Liver (tissue), 9 donors: ENCODE data around the gene NCDN. TPM values are rescaled to one million over a fixed set of nuclear protein-coding genes. Genes with fewer than 3 reads are reported as not detected.

Source experiments
- DNase-seq: peaks from one replicate; pipeline ENCODE4 v3.0.0-alpha.2; 2017; ENCODE audit warnings: low spot score
- H3K27ac ChIP-seq, 2 donors: one replicate each; pipeline ENCODE4 v1.7.0; 2013; ENCODE audit warnings: inconsistent platforms in 2 of 2, low read length in 2 of 2, control low read depth in 1 of 2, low read depth in 1 of 2, mild to moderate bottlenecking in 1 of 2
- H3K27me3 ChIP-seq, 4 donors: one replicate each; pipeline versions ENCODE4 v1.6.1 to v1.7.0; 2013; ENCODE audit warnings: low read length in 3 of 4, inconsistent platforms in 1 of 4, mild to moderate bottlenecking in 1 of 4, moderate library complexity in 1 of 4; ENCODE audit not compliant: control insufficient read depth in 4 of 4, insufficient read depth in 4 of 4
- H3K36me3 ChIP-seq, 4 donors: one replicate each; pipeline versions ENCODE4 v1.6.1 to v1.7.0; 2013; ENCODE audit warnings: low read length in 3 of 4, mild to moderate bottlenecking in 3 of 4, low read depth in 1 of 4, moderate library complexity in 1 of 4; ENCODE audit not compliant: control insufficient read depth in 4 of 4, insufficient read depth in 3 of 4
- H3K4me1 ChIP-seq, 4 donors: one replicate each; pipeline versions ENCODE4 v1.6.1 to v1.7.0; 2013; ENCODE audit warnings: low read length in 3 of 4, mild to moderate bottlenecking in 3 of 4, moderate library complexity in 1 of 4; ENCODE audit not compliant: control insufficient read depth in 4 of 4, insufficient read depth in 4 of 4
- H3K4me3 ChIP-seq, 3 donors: one replicate each; pipeline versions ENCODE4 v1.6.1 to v1.7.0; 2013; ENCODE audit warnings: low read length in 3 of 3, control low read depth in 1 of 3, low read depth in 1 of 3, mild to moderate bottlenecking in 1 of 3
- H3K9ac ChIP-seq, 2 donors: one replicate each; pipeline ENCODE4 v1.7.0; 2013; ENCODE audit warnings: low read length in 2 of 2, mild to moderate bottlenecking in 2 of 2, moderate library complexity in 2 of 2, control low read depth in 1 of 2, low read depth in 1 of 2
- H3K9me3 ChIP-seq, 4 donors: one replicate each; pipeline versions ENCODE4 v1.6.1 to v1.7.0; 2013; ENCODE audit warnings: low read length in 3 of 4; ENCODE audit not compliant: control insufficient read depth in 4 of 4
- ATF3 ChIP-seq: IDR thresholded peaks from 2 replicates; pipeline ENCODE4 v1.6.1; 2016; ENCODE audit warnings: antibody characterized with exemption
- EGR1 ChIP-seq, 2 donors: IDR thresholded peaks; 2 replicates each; pipeline ENCODE4 v1.6.1; 2016 to 2018; ENCODE audit warnings: antibody characterized with exemption in 2 of 2, low read depth in 2 of 2
- FOXA1 ChIP-seq: IDR thresholded peaks from 2 replicates; pipeline ENCODE4 v1.6.1; 2016; ENCODE audit warnings: antibody characterized with exemption
- FOXA2 ChIP-seq: IDR thresholded peaks from 2 replicates; pipeline ENCODE4 v1.6.1; 2016; ENCODE audit warnings: antibody characterized with exemption
- GABPA ChIP-seq, 2 donors: IDR thresholded peaks in 1 of 2; conservative IDR thresholded peaks in 1 of 2; 2 replicates each; pipeline ENCODE4 v1.6.1; 2016; ENCODE audit warnings: antibody characterized with exemption in 2 of 2, mild to moderate bottlenecking in 1 of 2, moderate library complexity in 1 of 2
- HNF4A ChIP-seq, 2 donors: conservative IDR thresholded peaks; 2 replicates each; pipeline ENCODE4 v1.6.1; 2016; ENCODE audit warnings: antibody characterized with exemption in 2 of 2, mild to moderate bottlenecking in 2 of 2
- HNF4G ChIP-seq: IDR thresholded peaks from 2 replicates; pipeline ENCODE4 v1.6.1; 2016; ENCODE audit warnings: antibody characterized with exemption
- JUND ChIP-seq, 2 donors: IDR thresholded peaks; 2 replicates each; pipeline ENCODE4 v1.6.1; 2016; ENCODE audit warnings: antibody characterized with exemption in 2 of 2
- MAX ChIP-seq: IDR thresholded peaks from 2 replicates; pipeline ENCODE4 v1.6.1; 2016; ENCODE audit warnings: antibody characterized with exemption
- NR2F2 ChIP-seq: IDR thresholded peaks from 2 replicates; pipeline ENCODE4 v1.6.1; 2016; ENCODE audit warnings: antibody characterized with exemption
- RAD21 ChIP-seq, 2 donors: IDR thresholded peaks; 2 replicates each; pipeline ENCODE4 v1.6.1; 2016; ENCODE audit warnings: antibody characterized with exemption in 2 of 2, mild to moderate bottlenecking in 2 of 2
- RXRA ChIP-seq, 2 donors: IDR thresholded peaks; 2 replicates each; pipeline ENCODE4 v1.6.1; 2017 to 2018; ENCODE audit warnings: antibody characterized with exemption in 2 of 2, mild to moderate bottlenecking in 1 of 2
- SP1 ChIP-seq: IDR thresholded peaks from 2 replicates; pipeline ENCODE4 v1.6.1; 2018; ENCODE audit warnings: antibody characterized with exemption, mild to moderate bottlenecking
- TAF1 ChIP-seq: conservative IDR thresholded peaks from 2 replicates; pipeline ENCODE4 v1.6.1; 2016; ENCODE audit warnings: antibody characterized with exemption, mild to moderate bottlenecking
- YY1 ChIP-seq: IDR thresholded peaks from 2 replicates; pipeline ENCODE4 v1.6.1; 2016; ENCODE audit warnings: antibody characterized with exemption, mild to moderate bottlenecking
- ZBTB33 ChIP-seq: IDR thresholded peaks from 2 replicates; pipeline ENCODE4 v1.6.1; 2016; ENCODE audit warnings: antibody characterized with exemption
- WGBS: extraction: QIAGEN DNeasy Blood & Tissue Kit; methylation state at CpG from one replicate; pipeline ENCODE4 v1.1.7; 2013; 5-methylcytosine and 5-hydroxymethylcytosine counted together
- polyA plus RNA-seq, 2 donors: library from polyadenylated mRNA; stranded (reverse) in 1 of 2; unstranded in 1 of 2; fragments of 200-250 nt in 1 of 2; fragments of >200 nt in 1 of 2; fragmentation: Nextera tagmentation in 1 of 2; extraction: Ambion mirVana in 1 of 2; gene quantifications; one replicate each; pipeline versions ENCODE4 v1.2.1 to v1.2.3, GENCODE V29; 2013 to 2015
- total RNA-seq, 2 donors: library from RNA; depleted of rRNA; stranded (reverse); fragments of >200 nt; gene quantifications; one replicate each; pipeline ENCODE4 v1.2.3, GENCODE V29; 2014
- TF ChIP-seq, protein P1 (sequence below): fragments of 150-350 bp; IDR thresholded peaks from 2 replicates; pipeline ENCODE4 v1.5.1; 2017; ENCODE audit warnings: improper control_type of control experiment, low read depth, low read length; ENCODE audit not compliant: missing input control
- TF ChIP-seq, protein P2 (sequence below): IDR thresholded peaks from 2 replicates; pipeline ENCODE4 v1.6.1; 2016; ENCODE audit warnings: antibody characterized with exemption, mild to moderate bottlenecking
- donor health status: healthy.
- donor health status: healthy.
- donor health status: healthy.
- donor health status: healthy.
- donor health status: healthy.

Gene NCDN
- total and polyA plus RNA-seq, 4 donors = 2.7 to 7.9 (median 5.6) TPM

DNA sequence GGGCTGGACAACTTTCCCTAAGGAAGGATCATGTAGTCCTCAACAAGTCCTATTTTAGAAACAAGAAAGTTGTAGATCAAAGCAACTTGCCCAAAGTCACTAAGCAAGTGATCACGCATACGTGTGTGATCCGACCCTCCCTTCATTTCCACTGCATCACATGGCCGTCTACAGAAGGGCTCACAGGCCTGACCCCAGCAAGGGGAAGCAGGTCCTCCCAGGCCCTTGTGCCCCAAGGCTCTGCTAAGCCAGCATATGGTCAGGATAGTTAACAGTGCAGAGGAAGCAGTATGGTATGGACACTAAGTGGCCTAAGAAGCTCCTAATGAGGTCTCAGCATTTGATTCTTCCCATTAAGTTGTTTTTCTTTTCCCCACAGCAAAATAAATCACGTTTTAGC lies 40.3 kb downstream of the NCDN start:
- Histone ChIP-seq H3K4me1 (no peaks in the 10 kb centered on the region), H3K9ac (no peak overlapping the region), H3K4me3 (no peak overlapping the region), H3K27ac (no peak overlapping the region), H3K9me3 (no peaks in the 10 kb centered on the region), H3K36me3 (peaks cover 11 to 24% (median 14%) of the 10 kb centered on the region in 4 donors), H3K27me3 (no peaks in the 10 kb centered on the region)
- no peak for DNase-seq
- TF ChIP-seq SP1 = no peak
- TF ChIP-seq RXRA (IDR thresholded peaks at IDR 0.05) = no peak
- TF ChIP-seq, protein P1, sequence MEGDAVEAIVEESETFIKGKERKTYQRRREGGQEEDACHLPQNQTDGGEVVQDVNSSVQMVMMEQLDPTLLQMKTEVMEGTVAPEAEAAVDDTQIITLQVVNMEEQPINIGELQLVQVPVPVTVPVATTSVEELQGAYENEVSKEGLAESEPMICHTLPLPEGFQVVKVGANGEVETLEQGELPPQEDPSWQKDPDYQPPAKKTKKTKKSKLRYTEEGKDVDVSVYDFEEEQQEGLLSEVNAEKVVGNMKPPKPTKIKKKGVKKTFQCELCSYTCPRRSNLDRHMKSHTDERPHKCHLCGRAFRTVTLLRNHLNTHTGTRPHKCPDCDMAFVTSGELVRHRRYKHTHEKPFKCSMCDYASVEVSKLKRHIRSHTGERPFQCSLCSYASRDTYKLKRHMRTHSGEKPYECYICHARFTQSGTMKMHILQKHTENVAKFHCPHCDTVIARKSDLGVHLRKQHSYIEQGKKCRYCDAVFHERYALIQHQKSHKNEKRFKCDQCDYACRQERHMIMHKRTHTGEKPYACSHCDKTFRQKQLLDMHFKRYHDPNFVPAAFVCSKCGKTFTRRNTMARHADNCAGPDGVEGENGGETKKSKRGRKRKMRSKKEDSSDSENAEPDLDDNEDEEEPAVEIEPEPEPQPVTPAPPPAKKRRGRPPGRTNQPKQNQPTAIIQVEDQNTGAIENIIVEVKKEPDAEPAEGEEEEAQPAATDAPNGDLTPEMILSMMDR = no peak
- no peak for TF ChIP-seq HNF4A (conservative IDR thresholded peaks at IDR 0.05)
- TF ChIP-seq HNF4G = no peak
- TF ChIP-seq NR2F2 = no peak
- TF ChIP-seq JUND (IDR thresholded peaks at IDR 0.05) = no peak
- TF ChIP-seq, protein P2, sequence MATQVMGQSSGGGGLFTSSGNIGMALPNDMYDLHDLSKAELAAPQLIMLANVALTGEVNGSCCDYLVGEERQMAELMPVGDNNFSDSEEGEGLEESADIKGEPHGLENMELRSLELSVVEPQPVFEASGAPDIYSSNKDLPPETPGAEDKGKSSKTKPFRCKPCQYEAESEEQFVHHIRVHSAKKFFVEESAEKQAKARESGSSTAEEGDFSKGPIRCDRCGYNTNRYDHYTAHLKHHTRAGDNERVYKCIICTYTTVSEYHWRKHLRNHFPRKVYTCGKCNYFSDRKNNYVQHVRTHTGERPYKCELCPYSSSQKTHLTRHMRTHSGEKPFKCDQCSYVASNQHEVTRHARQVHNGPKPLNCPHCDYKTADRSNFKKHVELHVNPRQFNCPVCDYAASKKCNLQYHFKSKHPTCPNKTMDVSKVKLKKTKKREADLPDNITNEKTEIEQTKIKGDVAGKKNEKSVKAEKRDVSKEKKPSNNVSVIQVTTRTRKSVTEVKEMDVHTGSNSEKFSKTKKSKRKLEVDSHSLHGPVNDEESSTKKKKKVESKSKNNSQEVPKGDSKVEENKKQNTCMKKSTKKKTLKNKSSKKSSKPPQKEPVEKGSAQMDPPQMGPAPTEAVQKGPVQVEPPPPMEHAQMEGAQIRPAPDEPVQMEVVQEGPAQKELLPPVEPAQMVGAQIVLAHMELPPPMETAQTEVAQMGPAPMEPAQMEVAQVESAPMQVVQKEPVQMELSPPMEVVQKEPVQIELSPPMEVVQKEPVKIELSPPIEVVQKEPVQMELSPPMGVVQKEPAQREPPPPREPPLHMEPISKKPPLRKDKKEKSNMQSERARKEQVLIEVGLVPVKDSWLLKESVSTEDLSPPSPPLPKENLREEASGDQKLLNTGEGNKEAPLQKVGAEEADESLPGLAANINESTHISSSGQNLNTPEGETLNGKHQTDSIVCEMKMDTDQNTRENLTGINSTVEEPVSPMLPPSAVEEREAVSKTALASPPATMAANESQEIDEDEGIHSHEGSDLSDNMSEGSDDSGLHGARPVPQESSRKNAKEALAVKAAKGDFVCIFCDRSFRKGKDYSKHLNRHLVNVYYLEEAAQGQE = no peak
- no peak for TF ChIP-seq MAX
- no peak for TF ChIP-seq GABPA (IDR thresholded peaks at IDR 0.05 in 1 of 2, conservative IDR thresholded peaks at IDR 0.05 in 1 of 2)
- TF ChIP-seq YY1 = no peak
- no peak for TF ChIP-seq ATF3
- no peak for TF ChIP-seq EGR1 (IDR thresholded peaks at IDR 0.05; ENCODE audit: low read depth in 2 of 2)
- TF ChIP-seq ZBTB33 = no peak
- TF ChIP-seq FOXA1 = no peak
- no peak for TF ChIP-seq RAD21 (IDR thresholded peaks at IDR 0.05)
- TF ChIP-seq TAF1 = no peak
- no peak for TF ChIP-seq FOXA2
- 92% methylated on average over 5 of the region's 5 CpGs for WGBS
